ENCODE data around the gene FAHD1.

DNA sequence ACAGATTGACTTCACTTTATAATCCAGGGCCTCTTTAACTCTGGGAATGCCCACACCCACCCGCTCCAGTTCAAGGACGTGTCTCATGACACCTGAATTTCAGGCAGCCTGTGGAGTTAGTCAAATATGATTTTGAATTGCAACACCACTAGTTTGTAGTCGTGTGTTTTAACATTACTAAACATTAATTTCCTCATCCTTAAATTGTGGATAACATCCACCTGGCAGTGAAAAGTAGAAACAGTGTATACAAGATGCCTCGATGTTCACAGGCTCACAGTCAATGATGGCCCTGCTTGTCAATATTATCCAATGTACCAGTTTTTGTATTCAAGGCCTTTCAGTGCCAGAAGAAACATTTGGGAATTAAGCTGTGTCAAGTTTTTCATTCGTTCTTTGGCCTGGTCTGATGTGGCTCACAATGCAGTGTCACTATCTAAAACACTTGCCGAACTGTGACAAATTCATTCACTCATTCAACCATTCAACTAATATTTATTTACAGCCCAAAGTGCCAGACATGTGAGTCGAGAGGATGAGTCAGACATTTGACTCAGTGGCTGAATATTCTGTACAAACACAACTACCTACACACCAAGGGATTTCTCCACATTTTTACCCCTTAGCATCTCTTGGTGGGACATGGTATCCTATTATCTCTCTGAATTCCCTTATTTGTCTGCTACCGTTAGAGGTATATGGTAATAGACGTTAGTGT, 43.5 kb downstream of the FAHD1 start:
- TF ChIP-seq YY1 (IDR thresholded peaks at IDR 0.05; ENCODE audit: borderline replicate concordance in 1 of 3, control insufficient read depth in 1 of 3, extremely low read depth in 1 of 3, insufficient read depth in 3 of 3, insufficient read length in 1 of 3, insufficient replicate concordance in 2 of 3, low read depth in 1 of 3, low read length in 2 of 3) (no peak), POLR2AphosphoS5 (IDR thresholded peaks at IDR 0.05; ENCODE audit: control insufficient read depth, insufficient read depth, low read depth, low read length) (no peak)
- TF ChIP-seq, protein P1, sequence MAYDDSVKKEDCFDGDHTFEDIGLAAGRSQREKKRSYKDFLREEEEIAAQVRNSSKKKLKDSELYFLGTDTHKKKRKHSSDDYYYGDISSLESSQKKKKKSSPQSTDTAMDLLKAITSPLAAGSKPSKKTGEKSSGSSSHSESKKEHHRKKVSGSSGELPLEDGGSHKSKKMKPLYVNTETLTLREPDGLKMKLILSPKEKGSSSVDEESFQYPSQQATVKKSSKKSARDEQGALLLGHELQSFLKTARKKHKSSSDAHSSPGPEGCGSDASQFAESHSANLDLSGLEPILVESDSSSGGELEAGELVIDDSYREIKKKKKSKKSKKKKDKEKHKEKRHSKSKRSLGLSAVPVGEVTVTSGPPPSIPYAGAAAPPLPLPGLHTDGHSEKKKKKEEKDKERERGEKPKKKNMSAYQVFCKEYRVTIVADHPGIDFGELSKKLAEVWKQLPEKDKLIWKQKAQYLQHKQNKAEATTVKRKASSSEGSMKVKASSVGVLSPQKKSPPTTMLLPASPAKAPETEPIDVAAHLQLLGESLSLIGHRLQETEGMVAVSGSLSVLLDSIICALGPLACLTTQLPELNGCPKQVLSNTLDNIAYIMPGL (CRISPR knock-in tag; IDR thresholded peaks at IDR 0.05): no peak

Measured in K562 (cell line).